ENCODE results near the gene MIOS. TPM values are rescaled to one million over a fixed set of nuclear protein-coding genes. Genes with fewer than 3 reads are reported as not detected.

Gene MIOS
- total and polyA plus RNA-seq, 2 of the 8 experiments (the other 6 are each of a cell fraction or from before 2014, with no cell fraction given): 15.5 to 50.7 TPM

DNA sequence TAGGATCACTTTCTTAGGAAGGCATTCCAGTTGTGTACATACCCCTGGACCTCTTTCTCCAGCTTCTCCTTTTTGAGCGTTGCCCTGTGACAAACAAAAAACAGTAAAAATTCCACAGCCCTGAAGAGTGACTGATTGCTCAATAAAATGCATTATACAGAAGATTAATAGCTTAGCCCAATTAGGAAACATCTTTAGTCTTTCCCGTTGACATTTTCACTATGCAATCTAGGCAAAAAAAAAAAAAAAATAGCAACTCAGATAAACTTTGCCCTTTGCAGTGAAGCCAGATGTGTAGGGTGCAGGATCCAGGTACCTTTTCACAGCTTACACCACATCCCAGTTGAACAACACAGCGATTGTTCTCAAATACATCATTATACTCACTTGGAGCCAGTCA lies 48.9 kb upstream of the MIOS start (continued):
- TF ChIP-seq EP300 (IDR thresholded peaks at IDR 0.05; ENCODE audit: borderline replicate concordance in 1 of 2, low read depth in 2 of 2, low read length in 2 of 2): no peak
- no peak for TF ChIP-seq GTF2F1 (IDR thresholded peaks at IDR 0.05; ENCODE audit: borderline replicate concordance, low read depth, low read length)
- no peak for TF ChIP-seq JUN (IDR thresholded peaks at IDR 0.05; ENCODE audit: low read depth, low read length)
- TF ChIP-seq KDM5A (IDR thresholded peaks at IDR 0.05; ENCODE audit: low read length): no peak
- no peak for TF ChIP-seq RFX5 (IDR thresholded peaks at IDR 0.05; ENCODE audit: borderline replicate concordance, low read depth, low read length)

All from H1 (cell line).